ENCODE measurements around the gene MTA1. TPM values are rescaled to one million over a fixed set of nuclear protein-coding genes. Genes with fewer than 3 reads are reported as not detected.

Gene MTA1
- total and polyA plus RNA-seq, 7 donors = 22.6 to 48.6 (median 41.1) TPM

- 67 to 70% (median 70%) methylated on average over 18 to 19 of the region's 19 CpGs for WGBS, 3 donors
- TF ChIP-seq CTCF (IDR thresholded peaks at IDR 0.05) = no peak
- Histone ChIP-seq H3K4me1 (peaks cover 33% of the 10 kb centered on the region), H3K36me3 (ENCODE audit: insufficient read depth in 1 of 2, low read depth in 1 of 2) (no peaks in the 10 kb centered on the region), H3K4me3 (peak overlapping the region; percentile 83), H3K27me3 (ENCODE audit: insufficient read depth in 3 of 3, low read length in 2 of 3) (no peaks in the 10 kb centered on the region), H3K27ac (peak overlapping the region; percentile 77), H3K9me3 (no peaks in the 10 kb centered on the region)
- ATAC-seq = no peak
- no peak for DNase-seq
- intact Hi-C loops (cut with DNase I) = loop anchor here in 1 of 2 donors (5.0 kb wide), 1 partner anchor 49 kb away; no protein-coding TSS in a partner anchor
Measured at GRCh38 chr14:105418269-105419194, 1.1 kb upstream of the MTA1 start.

GRCh38 chr14:105420101-105420973 lies 710 bp downstream of the MTA1 start:
- intact Hi-C loops (cut with DNase I) = no loop called here
- ATAC-seq = no peak
- H3K9me3 ChIP-seq = no peaks in the 10 kb centered on the region
- WGBS, 3 donors = 5 to 20% (median 11%) methylated on average over 20 to 58 of the region's 67 CpGs
- TF ChIP-seq CTCF (IDR thresholded peaks at IDR 0.05) = no peak
- no peaks in the 10 kb centered on the region for H3K27me3 ChIP-seq (ENCODE audit: insufficient read depth in 3 of 3, low read length in 2 of 3)
- peak overlapping the region; percentile 86 for H3K4me3 ChIP-seq
- H3K4me1 ChIP-seq = peaks cover 33% of the 10 kb centered on the region
- H3K36me3 ChIP-seq (ENCODE audit: insufficient read depth in 1 of 2, low read depth in 1 of 2) = no peaks in the 10 kb centered on the region
- DNase-seq = no peak
- H3K27ac ChIP-seq = peak overlapping the region; percentile 73

GRCh38 chr14:105420974-105421674 lies 1.5 kb downstream of the MTA1 start:
- Histone ChIP-seq H3K27ac (peak overlapping the region; percentile 73), H3K4me1 (peaks cover 29% of the 10 kb centered on the region), H3K36me3 (ENCODE audit: insufficient read depth in 1 of 2, low read depth in 1 of 2) (no peaks in the 10 kb centered on the region), H3K27me3 (ENCODE audit: insufficient read depth in 3 of 3, low read length in 2 of 3) (no peaks in the 10 kb centered on the region), H3K4me3 (peak overlapping the region; percentile 86), H3K9me3 (no peaks in the 10 kb centered on the region)
- DNase-seq (peak in 1 of 2 donors; percentile 59), ATAC-seq (peak; percentile 7 to 25 (median 18))
- no peak for TF ChIP-seq CTCF (IDR thresholded peaks at IDR 0.05)
- intact Hi-C loops (cut with DNase I) = no loop called here
- 39 to 48% (median 43%) methylated on average over 23 of the region's 23 CpGs for WGBS, 3 donors

GRCh38 chr14:105421723-105422615 lies 2.3 kb downstream of the MTA1 start:
- Histone ChIP-seq H3K36me3 (ENCODE audit: insufficient read depth in 1 of 2, low read depth in 1 of 2) (peaks cover 0 to 5% of the 10 kb centered on the region in 2 donors), H3K27ac (no peak overlapping the region), H3K27me3 (ENCODE audit: insufficient read depth in 3 of 3, low read length in 2 of 3) (no peaks in the 10 kb centered on the region), H3K9me3 (no peaks in the 10 kb centered on the region), H3K4me1 (peaks cover 24% of the 10 kb centered on the region), H3K4me3 (peak overlapping the region; percentile 86)
- no peak for TF ChIP-seq CTCF (IDR thresholded peaks at IDR 0.05)
- DNase-seq (peak in 1 of 2 donors; percentile 51), ATAC-seq (peak in 2 of 4 donors; percentile 2 to 6)
- intact Hi-C loops (cut with DNase I) = no loop called here
- WGBS, 3 donors = 66 to 77% (median 69%) methylated on average over 32 of the region's 32 CpGs

All from psoas muscle (tissue), 8 donors.